Measurements from ENCODE around the gene SLC27A2.
"Not testable (repeated sequence)": the region's sequence is repeated elsewhere in the genome, so short reads cannot be mapped to it uniquely, and the experiment has no call there.

Gene SLC27A2

GRCh38 chr15:50164458-50164857, 17.5 kb upstream of the SLC27A2 start:
- DNase-seq: no peak

GRCh38 chr15:50166216-50166615, 15.8 kb upstream of the SLC27A2 start:
- DNase-seq: no peak

- DNase-seq: no peak
Measured at GRCh38 chr15:50167110-50167509, 14.9 kb upstream of the SLC27A2 start.

GRCh38 chr15:50168379-50168778, 13.6 kb upstream of the SLC27A2 start:
- DNase-seq: no peak

GRCh38 chr15:50168783-50169411, 13.1 kb upstream of the SLC27A2 start:
- DNase-seq: no peak

GRCh38 chr15:50172360-50172895, 9.6 kb upstream of the SLC27A2 start:
- DNase-seq: not testable (repeated sequence)

- no peak for DNase-seq
Measured at GRCh38 chr15:50176869-50177268, 5.1 kb upstream of the SLC27A2 start.

- no peak for DNase-seq
Measured at GRCh38 chr15:50180091-50180490, 1.9 kb upstream of the SLC27A2 start.

GRCh38 chr15:50180582-50180981, 1.4 kb upstream of the SLC27A2 start:
- DNase-seq: no peak

- DNase-seq: no peak
Measured at GRCh38 chr15:50181201-50181968, 611 bp upstream of the SLC27A2 start.

- DNase-seq: peak; percentile 7
Measured at GRCh38 chr15:50182219-50183013, 420 bp downstream of the SLC27A2 start.

- no peak for DNase-seq
Measured at GRCh38 chr15:50183112-50183794, 1.3 kb downstream of the SLC27A2 start.

GRCh38 chr15:50184863-50185504, 3.0 kb downstream of the SLC27A2 start:
- DNase-seq: no peak

GRCh38 chr15:50186090-50186489, 4.1 kb downstream of the SLC27A2 start:
- DNase-seq: no peak

- no peak for DNase-seq
Measured at GRCh38 chr15:50186752-50187151, 4.8 kb downstream of the SLC27A2 start.

- DNase-seq: no peak
Measured at GRCh38 chr15:50187525-50187924, 5.5 kb downstream of the SLC27A2 start.

GRCh38 chr15:50187997-50188396, 6.0 kb downstream of the SLC27A2 start:
- DNase-seq: no peak

GRCh38 chr15:50188793-50189192, 6.8 kb downstream of the SLC27A2 start:
- not testable (repeated sequence) for DNase-seq

- no peak for DNase-seq
Measured at GRCh38 chr15:50189633-50190032, 7.6 kb downstream of the SLC27A2 start.

- no peak for DNase-seq
Measured at GRCh38 chr15:50190166-50190570, 8.2 kb downstream of the SLC27A2 start.

GRCh38 chr15:50190723-50191122, 8.7 kb downstream of the SLC27A2 start:
- no peak for DNase-seq

- no peak for DNase-seq
Measured at GRCh38 chr15:50192164-50192563, 10.2 kb downstream of the SLC27A2 start.

Measured in NCI-H774 (cell line).